Stimulated activated CD8-positive, alpha-beta memory T cell treated with anti-CD3 and anti-CD28 coated beads, Interleukin-12 subunit alpha, Interleukin-12 subunit beta, amount 100 ng/mL, for 24 hours (primary cell): ENCODE results near the gene FAH.

ENCODE experiments used
- DNase-seq: peaks from one replicate; pipeline ENCODE4 v3.0.0-alpha.2; 2020; ENCODE audit errors: extremely low read depth

The FAH gene

GRCh38 chr15:80199869-80200268 is 47.1 kb downstream of the FAH start:
- no peak for DNase-seq

- no peak for DNase-seq
Observed at GRCh38 chr15:80201256-80202015, 48.6 kb downstream of the FAH start.

- no peak for DNase-seq
Observed at GRCh38 chr15:80202016-80202315, 49.2 kb downstream of the FAH start.

- no peak for DNase-seq
Observed at GRCh38 chr15:80202641-80203360, 50.0 kb downstream of the FAH start.

GRCh38 chr15:80203361-80203885 is 50.6 kb downstream of the FAH start:
- no peak for DNase-seq

GRCh38 chr15:80204231-80204630 is 51.4 kb downstream of the FAH start:
- no peak for DNase-seq

- no peak for DNase-seq
Observed at GRCh38 chr15:80207887-80208286, 55.1 kb downstream of the FAH start.

GRCh38 chr15:80208758-80209734 is 56.2 kb downstream of the FAH start:
- no peak for DNase-seq

GRCh38 chr15:80210611-80211573 is 58.1 kb downstream of the FAH start:
- DNase-seq: no peak

GRCh38 chr15:80211976-80212375 is 59.2 kb downstream of the FAH start:
- no peak for DNase-seq

GRCh38 chr15:80214910-80215309 is 62.1 kb downstream of the FAH start:
- DNase-seq: no peak

GRCh38 chr15:80216141-80216540 is 63.3 kb downstream of the FAH start:
- DNase-seq: no peak

- DNase-seq: no peak
Observed at GRCh38 chr15:80216911-80217310, 64.1 kb downstream of the FAH start.

GRCh38 chr15:80217327-80217900 is 64.6 kb downstream of the FAH start:
- DNase-seq: no peak

GRCh38 chr15:80219955-80220354 is 67.2 kb downstream of the FAH start:
- DNase-seq: no peak

- DNase-seq: no peak
Observed at GRCh38 chr15:80228959-80229610, 76.3 kb downstream of the FAH start.

GRCh38 chr15:80231371-80231770 is 78.6 kb downstream of the FAH start:
- no peak for DNase-seq

- DNase-seq: no peak
Observed at GRCh38 chr15:80233581-80233980, 80.8 kb downstream of the FAH start.

GRCh38 chr15:80234883-80235282 is 82.1 kb downstream of the FAH start:
- DNase-seq: no peak
